GM18502 (cell line): ENCODE measurements around the gene TTLL11.

Experiments
- ATAC-seq: cut with Tn5 transposase; IDR thresholded peaks from one replicate; pipeline ENCODE4 v1.9.1; 2021; ENCODE audit warnings: mild to moderate bottlenecking; ENCODE audit not compliant: unreplicated experiment, poor library complexity

The TTLL11 gene

GRCh38 chr9:121924700-121925099, 168.4 kb downstream of the TTLL11 start:
- no peak for ATAC-seq

- ATAC-seq = no peak
Observed at GRCh38 chr9:121921444-121921843, 171.7 kb downstream of the TTLL11 start.

- no peak for ATAC-seq
Observed at GRCh38 chr9:121917375-121918335, 175.5 kb downstream of the TTLL11 start.

- ATAC-seq = no peak
Observed at GRCh38 chr9:121915304-121915625, 177.8 kb downstream of the TTLL11 start.

GRCh38 chr9:121914604-121915303, 178.4 kb downstream of the TTLL11 start:
- no peak for ATAC-seq

GRCh38 chr9:121914017-121914595, 179.0 kb downstream of the TTLL11 start:
- ATAC-seq = no peak

- ATAC-seq = no peak
Observed at GRCh38 chr9:121912812-121913627, 180.1 kb downstream of the TTLL11 start.

GRCh38 chr9:121910491-121911040, 182.5 kb downstream of the TTLL11 start:
- ATAC-seq = no peak

GRCh38 chr9:121909111-121909510, 184.0 kb downstream of the TTLL11 start:
- no peak for ATAC-seq

- no peak for ATAC-seq
Observed at GRCh38 chr9:121906074-121906870, 186.8 kb downstream of the TTLL11 start.

- no peak for ATAC-seq
Observed at GRCh38 chr9:121902461-121903135, 190.5 kb downstream of the TTLL11 start.

GRCh38 chr9:121901616-121902015, 191.5 kb downstream of the TTLL11 start:
- ATAC-seq = no peak

GRCh38 chr9:121900163-121900562, 192.9 kb downstream of the TTLL11 start:
- no peak for ATAC-seq

- no peak for ATAC-seq
Observed at GRCh38 chr9:121898856-121899255, 194.3 kb downstream of the TTLL11 start.

- no peak for ATAC-seq
Observed at GRCh38 chr9:121897140-121897539, 196.0 kb downstream of the TTLL11 start.

GRCh38 chr9:121896545-121896943, 196.6 kb downstream of the TTLL11 start:
- ATAC-seq = no peak

GRCh38 chr9:121895818-121896544, 197.1 kb downstream of the TTLL11 start:
- no peak for ATAC-seq

- no peak for ATAC-seq
Observed at GRCh38 chr9:121895358-121895757, 197.8 kb downstream of the TTLL11 start.
